Activated naive CD4-positive, alpha-beta T cell (primary cell): ENCODE results near the gene RASSF7.

Experiments used
- DNase-seq, 4 experiments: peaks; one replicate each; lab custom pipeline; 2025; lab: John Stamatoyannopoulos, UW

Gene RASSF7

GRCh38 chr11:610146-610801 is 49.5 kb downstream of the RASSF7 start:
- DNase-seq = no peak

- no peak for DNase-seq
Observed at GRCh38 chr11:611001-611996, 50.5 kb downstream of the RASSF7 start.

GRCh38 chr11:612201-612960 is 51.6 kb downstream of the RASSF7 start:
- no peak for DNase-seq

- no peak for DNase-seq
Observed at GRCh38 chr11:612961-613300, 52.2 kb downstream of the RASSF7 start.

GRCh38 chr11:613369-613968 is 52.7 kb downstream of the RASSF7 start:
- peak; percentile 36 to 89 (median 67) for DNase-seq
